Uterus (tissue), 2 donors: ENCODE data around the gene CFAP119.

Source experiments
- POLR2A ChIP-seq, 2 donors: fragments of 450-650 bp; IDR thresholded peaks; one replicate each; pipeline ENCODE4 v1.6.1; 2016; ENCODE audit warnings: antibody characterized with exemption in 2 of 2, mild to moderate bottlenecking in 1 of 2, moderate library complexity in 1 of 2
- TF ChIP-seq, protein P1 (sequence below), 4 experiments: fragments of 200-600 bp in 2 of 4; fragments of 450-650 bp in 2 of 4; sonication (generic) in 2 of 4; IDR thresholded peaks; one replicate each; pipeline ENCODE4 v1.5.1; 2016 to 2019; ENCODE audit warnings: antibody characterized with exemption in 4 of 4, mild to moderate bottlenecking in 2 of 4, moderate library complexity in 1 of 4

DNA sequence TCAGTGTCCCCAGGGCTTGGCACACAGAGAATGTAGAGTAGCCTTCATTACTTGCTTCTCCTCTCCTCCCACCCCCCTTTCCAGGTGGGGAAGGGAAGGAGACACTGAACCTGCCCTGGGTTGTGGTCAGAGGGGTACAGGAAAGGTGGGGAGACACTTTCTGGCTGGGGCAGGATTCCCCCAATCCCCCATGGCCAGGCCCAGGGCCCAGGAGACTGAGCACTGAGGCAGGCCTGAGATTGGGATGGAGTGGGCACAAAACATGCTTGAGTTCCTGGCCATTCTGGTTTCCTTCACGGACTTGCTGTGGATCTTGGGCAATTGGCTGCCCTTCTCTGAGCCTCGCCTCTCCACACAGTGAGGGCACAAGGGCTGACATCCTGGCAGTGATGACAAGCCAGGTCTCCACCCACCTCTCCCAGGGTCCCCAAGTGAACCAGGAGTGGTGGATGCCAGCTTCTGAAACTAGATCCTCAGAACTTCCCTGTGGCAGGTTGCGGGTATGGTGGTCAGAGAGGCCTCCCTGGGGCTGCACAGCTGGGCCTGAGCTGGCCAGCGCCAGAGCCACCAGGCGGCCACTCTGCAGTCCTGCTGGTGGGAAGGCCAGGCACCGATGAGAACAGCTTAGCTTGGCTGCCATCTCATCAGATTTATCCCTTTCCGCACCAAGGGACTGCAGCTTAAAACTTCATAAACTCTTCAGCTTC lies 15.9 kb upstream of the CFAP119 start:
- TF ChIP-seq, protein P1, sequence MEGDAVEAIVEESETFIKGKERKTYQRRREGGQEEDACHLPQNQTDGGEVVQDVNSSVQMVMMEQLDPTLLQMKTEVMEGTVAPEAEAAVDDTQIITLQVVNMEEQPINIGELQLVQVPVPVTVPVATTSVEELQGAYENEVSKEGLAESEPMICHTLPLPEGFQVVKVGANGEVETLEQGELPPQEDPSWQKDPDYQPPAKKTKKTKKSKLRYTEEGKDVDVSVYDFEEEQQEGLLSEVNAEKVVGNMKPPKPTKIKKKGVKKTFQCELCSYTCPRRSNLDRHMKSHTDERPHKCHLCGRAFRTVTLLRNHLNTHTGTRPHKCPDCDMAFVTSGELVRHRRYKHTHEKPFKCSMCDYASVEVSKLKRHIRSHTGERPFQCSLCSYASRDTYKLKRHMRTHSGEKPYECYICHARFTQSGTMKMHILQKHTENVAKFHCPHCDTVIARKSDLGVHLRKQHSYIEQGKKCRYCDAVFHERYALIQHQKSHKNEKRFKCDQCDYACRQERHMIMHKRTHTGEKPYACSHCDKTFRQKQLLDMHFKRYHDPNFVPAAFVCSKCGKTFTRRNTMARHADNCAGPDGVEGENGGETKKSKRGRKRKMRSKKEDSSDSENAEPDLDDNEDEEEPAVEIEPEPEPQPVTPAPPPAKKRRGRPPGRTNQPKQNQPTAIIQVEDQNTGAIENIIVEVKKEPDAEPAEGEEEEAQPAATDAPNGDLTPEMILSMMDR (IDR thresholded peaks at IDR 0.05): no peak
- TF ChIP-seq POLR2A (IDR thresholded peaks at IDR 0.05): no peak
